NCI-H128 (cell line): ENCODE results near the gene AK3.
"Not testable (repeated sequence)": the region's sequence is repeated elsewhere in the genome, so short reads cannot be mapped to it uniquely, and the experiment has no call there.

Source experiments
- DNase-seq: peaks from one replicate; lab custom pipeline; 2025; ENCODE audit not compliant: unreplicated experiment; lab: John Stamatoyannopoulos, UW

AK3 gene

GRCh38 chr9:4740638-4741364 lies at the start of gene AK3:
TSS of gene AK3 (minus strand) at chr9:4741202. CDS start at chr9:4741087, 115 bp downstream.
- DNase-seq, result peak; percentile 59

- DNase-seq, result no peak
Measured at GRCh38 chr9:4788703-4789102, 47.7 kb upstream of the AK3 start.

- DNase-seq, result no peak
Measured at GRCh38 chr9:4787876-4788275, 46.9 kb upstream of the AK3 start.

- no peak for DNase-seq
Measured at GRCh38 chr9:4786599-4786998, 45.6 kb upstream of the AK3 start.

GRCh38 chr9:4784403-4784802 lies 43.4 kb upstream of the AK3 start:
- DNase-seq, result no peak

GRCh38 chr9:4783191-4783590 lies 42.2 kb upstream of the AK3 start:
- not testable (repeated sequence) for DNase-seq

GRCh38 chr9:4781408-4781807 lies 40.4 kb upstream of the AK3 start:
- no peak for DNase-seq

GRCh38 chr9:4780651-4781050 lies 39.6 kb upstream of the AK3 start:
- no peak for DNase-seq

- not testable (repeated sequence) for DNase-seq
Measured at GRCh38 chr9:4774958-4775357, 34.0 kb upstream of the AK3 start.

GRCh38 chr9:4774209-4774608 lies 33.2 kb upstream of the AK3 start:
- no peak for DNase-seq

GRCh38 chr9:4771788-4772187 lies 30.8 kb upstream of the AK3 start:
- no peak for DNase-seq

GRCh38 chr9:4769321-4770080 lies 28.5 kb upstream of the AK3 start:
- DNase-seq, result no peak

- DNase-seq, result no peak
Measured at GRCh38 chr9:4768681-4769080, 27.7 kb upstream of the AK3 start.

GRCh38 chr9:4764033-4764432 lies 23.0 kb upstream of the AK3 start:
- DNase-seq, result no peak

- no peak for DNase-seq
Measured at GRCh38 chr9:4762886-4763541, 22.0 kb upstream of the AK3 start.

- peak; percentile 39 for DNase-seq
Measured at GRCh38 chr9:4762108-4762885, 21.3 kb upstream of the AK3 start.

GRCh38 chr9:4760122-4760521 lies 19.1 kb upstream of the AK3 start:
- no peak for DNase-seq

GRCh38 chr9:4756420-4756819 lies 15.4 kb upstream of the AK3 start:
- no peak for DNase-seq

GRCh38 chr9:4755026-4755609 lies 14.1 kb upstream of the AK3 start:
- no peak for DNase-seq

- DNase-seq, result not testable (repeated sequence)
Measured at GRCh38 chr9:4754530-4754929, 13.5 kb upstream of the AK3 start.
